HepG2 (cell line): ENCODE data around the gene NACC2. TPM values are rescaled to one million over a fixed set of nuclear protein-coding genes. Genes with fewer than 3 reads are reported as not detected.
A peak's percentile ranks its signal among the peaks of the same experiment; 100 is the strongest.

Source experiments
- CERS6 ChIP-seq: sonication (generic); formaldehyde crosslinking; IDR thresholded peaks from 2 replicates; pipeline ENCODE4 v1.5.0; 2020; ENCODE audit warnings: missing genetic modification reagents
- CSRNP1 ChIP-seq: sonication (generic); formaldehyde crosslinking; IDR thresholded peaks from 2 replicates; pipeline ENCODE4 v1.8.1; 2023; ENCODE audit warnings: mild to moderate bottlenecking, missing genetic modification reagents
- DMAP1 ChIP-seq: IDR thresholded peaks from 2 replicates; pipeline ENCODE4 v1.6.1; 2016
- DNMT1 ChIP-seq: sonication (generic); formaldehyde crosslinking; IDR thresholded peaks from 2 replicates; pipeline ENCODE4 v1.5.1; 2020; ENCODE audit warnings: mild to moderate bottlenecking, missing genetic modification reagents
- ESRRA ChIP-seq: sonication (generic); formaldehyde crosslinking; IDR thresholded peaks from 2 replicates; pipeline ENCODE4 v1.5.1; 2020; ENCODE audit warnings: mild to moderate bottlenecking, low read depth, missing genetic modification reagents
- GMEB1 ChIP-seq: sonication (generic); formaldehyde crosslinking; IDR thresholded peaks from 2 replicates; pipeline ENCODE4 v1.5.1; 2020; ENCODE audit warnings: missing genetic modification reagents, mild to moderate bottlenecking, borderline replicate concordance
- KLF12 ChIP-seq: sonication (generic); formaldehyde crosslinking; IDR thresholded peaks from 2 replicates; pipeline ENCODE4 v1.4.0; 2020; ENCODE audit warnings: missing genetic modification reagents, borderline replicate concordance
- MAX ChIP-seq: IDR thresholded peaks from 2 replicates; pipeline ENCODE4 v1.6.1; 2012; ENCODE audit warnings: inconsistent platforms
- MED13 ChIP-seq: sonication (generic); formaldehyde crosslinking; IDR thresholded peaks from 2 replicates; pipeline ENCODE4 v1.5.0; 2020; ENCODE audit warnings: missing genetic modification reagents
- SALL2 ChIP-seq: sonication (generic); formaldehyde crosslinking; IDR thresholded peaks from 2 replicates; pipeline ENCODE4 v1.8.1; 2023; ENCODE audit warnings: mild to moderate bottlenecking, missing genetic modification reagents, inconsistent platforms
- YEATS4 ChIP-seq: sonication (generic); formaldehyde crosslinking; IDR thresholded peaks from 2 replicates; pipeline ENCODE4 v1.4.0; 2020; ENCODE audit warnings: missing genetic modification reagents, borderline replicate concordance
- ZC3H4 ChIP-seq: sonication (generic); formaldehyde crosslinking; IDR thresholded peaks from 2 replicates; pipeline ENCODE4 v1.4.0; 2020; ENCODE audit warnings: missing genetic modification reagents, borderline replicate concordance
- ZNF138 ChIP-seq: sonication (generic); formaldehyde crosslinking; IDR thresholded peaks from 2 replicates; pipeline ENCODE4 v1.5.0; 2020; ENCODE audit warnings: mild to moderate bottlenecking, low read depth, missing genetic modification reagents
- ZNF230 ChIP-seq: sonication (generic); formaldehyde crosslinking; IDR thresholded peaks from 2 replicates; pipeline ENCODE4 v1.4.0; 2020; ENCODE audit warnings: mild to moderate bottlenecking, missing genetic modification reagents
- ZNF235 ChIP-seq: sonication (generic); formaldehyde crosslinking; IDR thresholded peaks from 2 replicates; pipeline ENCODE4 v1.8.1; 2023; ENCODE audit warnings: mild to moderate bottlenecking, missing genetic modification reagents, borderline replicate concordance
- ZNF251 ChIP-seq: sonication (generic); formaldehyde crosslinking; IDR thresholded peaks from 2 replicates; pipeline ENCODE4 v1.9.0; 2021; ENCODE audit warnings: mild to moderate bottlenecking, missing genetic modification reagents
- ZNF274 ChIP-seq: sonication (generic); formaldehyde crosslinking; IDR thresholded peaks from 2 replicates; pipeline ENCODE4 v1.5.1; 2020; ENCODE audit warnings: mild to moderate bottlenecking, missing genetic modification reagents
- ZNF333 ChIP-seq: sonication (generic); formaldehyde crosslinking; IDR thresholded peaks from 2 replicates; pipeline ENCODE4 v1.4.0; 2020; ENCODE audit warnings: mild to moderate bottlenecking, missing genetic modification reagents, borderline replicate concordance
- ZNF556 ChIP-seq: sonication (generic); formaldehyde crosslinking; IDR thresholded peaks from 2 replicates; pipeline ENCODE4 v1.4.0; 2020; ENCODE audit warnings: mild to moderate bottlenecking, missing genetic modification reagents, borderline replicate concordance
- ZNF574 ChIP-seq: sonication (generic); formaldehyde crosslinking; IDR thresholded peaks from 2 replicates; pipeline ENCODE4 v1.4.0; 2020; ENCODE audit warnings: missing genetic modification reagents
- ZSCAN21 ChIP-seq: sonication (generic); formaldehyde crosslinking; IDR thresholded peaks from 2 replicates; pipeline ENCODE4 v1.8.0; 2022; ENCODE audit warnings: mild to moderate bottlenecking, missing genetic modification reagents, moderate library complexity, borderline replicate concordance
- ZSCAN25 ChIP-seq: sonication (generic); formaldehyde crosslinking; IDR thresholded peaks from 2 replicates; pipeline ENCODE4 v1.8.0; 2022; ENCODE audit warnings: mild to moderate bottlenecking, missing genetic modification reagents
- polyA plus RNA-seq, 8 experiments: library from polyadenylated mRNA; depleted of rRNA in 3 of 8; stranded (reverse) in 7 of 8; unstranded in 1 of 8; fragments of >200 nt; fragmentation: Illumina TruSeq in 4 of 8; extraction: Trizol in 4 of 8; gene quantifications; 2 replicates each; pipeline versions ENCODE4 v1.2.1 to v1.2.3, GENCODE V29; 2011 to 2016; ENCODE audit warnings: low read depth in 4 of 8, missing spikeins in 1 of 8, mixed read lengths in 1 of 8; ENCODE audit not compliant: insufficient read depth in 1 of 8
- total RNA-seq, 5 experiments: library from RNA; depleted of rRNA; stranded (reverse); fragments of >200 nt; fragmentation: Illumina TruSeq; extraction: Trizol; gene quantifications; 2 replicates each; pipeline ENCODE4 v1.2.3, GENCODE V29; 2016; ENCODE audit warnings: low read depth in 1 of 5

NACC2 gene
- total and polyA plus RNA-seq, 2 of the 13 experiments (the other 11 are each of a cell fraction or from before 2014, with no cell fraction given): 5.9 to 12.3 TPM

GRCh38 chr9:135993765-135994500 lies 101.2 kb downstream of the NACC2 start (continued):
- peak; percentile 31 for TF ChIP-seq MAX
- TF ChIP-seq ZNF274 (CRISPR knock-in tag): peak; percentile 81
- peak; percentile 30; the same call in 1 of the 2 replicates for TF ChIP-seq ZNF230 (CRISPR knock-in tag)
- TF ChIP-seq ESRRA (CRISPR knock-in tag): peak; percentile 93
- TF ChIP-seq ZNF235 (CRISPR knock-in tag): peak; percentile 91
- TF ChIP-seq MED13 (CRISPR knock-in tag): no peak
- no peak for TF ChIP-seq ZNF251 (CRISPR knock-in tag)
- 0 out of 2 replicates have a peak, but pooled peaks have one; percentile 53 for TF ChIP-seq CSRNP1 (CRISPR knock-in tag)
- peak; percentile 85 for TF ChIP-seq ZNF574 (CRISPR knock-in tag)
- 0 out of 2 replicates have a peak, but pooled peaks have one; percentile 4 for TF ChIP-seq KLF12 (CRISPR knock-in tag)
- TF ChIP-seq YEATS4 (CRISPR knock-in tag): peak; percentile 50; the same call in 1 of the 2 replicates
- peak; percentile 91 for TF ChIP-seq DNMT1
- TF ChIP-seq GMEB1 (CRISPR knock-in tag): peak; percentile 70; the same call in 1 of the 2 replicates
- peak; percentile 55; the same call in 1 of the 2 replicates for TF ChIP-seq ZC3H4
- TF ChIP-seq CERS6 (CRISPR knock-in tag): no peak
- TF ChIP-seq ZSCAN25: peak; percentile 96
- peak; percentile 80 for TF ChIP-seq ZSCAN21 (CRISPR knock-in tag)
- TF ChIP-seq ZNF333 (CRISPR knock-in tag): peak; percentile 77; the same call in 1 of the 2 replicates
- peak; percentile 90 for TF ChIP-seq ZNF138 (CRISPR knock-in tag)
- TF ChIP-seq ZNF556 (CRISPR knock-in tag): peak; percentile 95
- TF ChIP-seq SALL2: 0 out of 2 replicates have a peak, but pooled peaks have one; percentile 12
- TF ChIP-seq DMAP1 (CRISPR knock-in tag): peak; percentile 83; the same call in 1 of the 2 replicates
